ENCODE results near the gene TRIM2. TPM values are rescaled to one million over a fixed set of nuclear protein-coding genes. Genes with fewer than 3 reads are reported as not detected.

The TRIM2 gene
- total and polyA plus RNA-seq, 2 of the 8 experiments (the other 6 are each of a cell fraction or from before 2014, with no cell fraction given): 34.0 to 59.8 TPM

- no peak for TF ChIP-seq RFX5 (IDR thresholded peaks at IDR 0.05; ENCODE audit: borderline replicate concordance, low read depth, low read length)
- TF ChIP-seq KDM4A (IDR thresholded peaks at IDR 0.05; ENCODE audit: low read depth, low read length, severe bottlenecking): no peak
- no peak for TF ChIP-seq MAX (IDR thresholded peaks at IDR 0.05)
- no peak for TF ChIP-seq CHD1 (IDR thresholded peaks at IDR 0.05; ENCODE audit: low read depth, low read length)
- TF ChIP-seq RXRA (IDR thresholded peaks at IDR 0.05; ENCODE audit: insufficient read depth, low read depth, low read length): no peak
- no peak for TF ChIP-seq KDM5A (IDR thresholded peaks at IDR 0.05; ENCODE audit: low read length)
- no peak for TF ChIP-seq PHF8 (conservative IDR thresholded peaks at IDR 0.05; ENCODE audit: low read depth, low read length)
- no peak for TF ChIP-seq POU5F1 (IDR thresholded peaks at IDR 0.05; ENCODE audit: low read depth, low read length)
- TF ChIP-seq SP4 (IDR thresholded peaks at IDR 0.05; ENCODE audit: low read length): no peak
- TF ChIP-seq CTBP2 (IDR thresholded peaks at IDR 0.05; ENCODE audit: borderline replicate concordance, insufficient read depth, insufficient read length, low read length): no peak
- TF ChIP-seq ATF3 (IDR thresholded peaks at IDR 0.05; ENCODE audit: insufficient read depth, low read depth, low read length): no peak
- no peak for TF ChIP-seq FOSL1 (IDR thresholded peaks at IDR 0.05; ENCODE audit: insufficient read depth, low read depth, low read length)
These were observed 34.5 kb upstream of the TRIM2 start (continued) for GRCh38 chr4:153169776-153170175.
